Mesothelial cell of epicardium (in vitro differentiated cells): ENCODE results near the gene NFX1. TPM values are rescaled to one million over a fixed set of nuclear protein-coding genes. Genes with fewer than 3 reads are reported as not detected.
A peak's percentile ranks its signal among the peaks of the same experiment; 100 is the strongest.

Experiments used
- DNase-seq, 2 experiments: peaks; one replicate each; pipeline ENCODE4 v3.0.0; 2021; ENCODE audit warnings: low spot score in 2 of 2; ENCODE audit not compliant: unreplicated experiment in 2 of 2
- H3K27ac Mint-ChIP-seq: 2 replicates; pipeline ENCODE4 v1.8.0; 2021; ENCODE audit warnings: mixed read lengths
- H3K27me3 Mint-ChIP-seq: 2 replicates; pipeline ENCODE4 v1.8.0; 2021; ENCODE audit warnings: low read depth, mixed read lengths
- H3K36me3 Mint-ChIP-seq: 2 replicates; pipeline ENCODE4 v1.8.0; 2021; ENCODE audit warnings: mixed read lengths
- H3K4me1 Mint-ChIP-seq: 2 replicates; pipeline ENCODE4 v1.8.0; 2021; ENCODE audit warnings: mixed read lengths
- H3K4me3 Mint-ChIP-seq: 2 replicates; pipeline ENCODE4 v1.8.0; 2021; ENCODE audit warnings: mild to moderate bottlenecking, moderate library complexity, mixed read lengths
- H3K9me3 Mint-ChIP-seq: 2 replicates; pipeline ENCODE4 v1.8.0; 2021; ENCODE audit warnings: mixed read lengths
- CTCF ChIP-seq: fragments of 200-600 bp; sonication (generic); IDR thresholded peaks from one replicate; pipeline ENCODE4 v1.5.0; 2021; ENCODE audit warnings: antibody characterized with exemption; ENCODE audit not compliant: unreplicated experiment
- total RNA-seq: library from RNA; stranded (reverse); gene quantifications from 3 replicates; pipeline ENCODE4 v1.2.1, GENCODE V29; 2021

NFX1 gene
- total RNA-seq, 1 donor from 2014 or later = 30.2 TPM

- Mint-ChIP-seq H3K36me3 (no peaks in the 10 kb centered on the region), H3K27ac (no peak overlapping the region), H3K4me3 (no peak overlapping the region), H3K4me1 (peaks cover 13% of the 10 kb centered on the region), H3K27me3 (no peaks in the 10 kb centered on the region), H3K9me3 (no peaks in the 10 kb centered on the region)
- no peak for TF ChIP-seq CTCF
- no peak for DNase-seq
Measured at GRCh38 chr9:33403941-33404787, 113.8 kb downstream of the NFX1 start.

DNA sequence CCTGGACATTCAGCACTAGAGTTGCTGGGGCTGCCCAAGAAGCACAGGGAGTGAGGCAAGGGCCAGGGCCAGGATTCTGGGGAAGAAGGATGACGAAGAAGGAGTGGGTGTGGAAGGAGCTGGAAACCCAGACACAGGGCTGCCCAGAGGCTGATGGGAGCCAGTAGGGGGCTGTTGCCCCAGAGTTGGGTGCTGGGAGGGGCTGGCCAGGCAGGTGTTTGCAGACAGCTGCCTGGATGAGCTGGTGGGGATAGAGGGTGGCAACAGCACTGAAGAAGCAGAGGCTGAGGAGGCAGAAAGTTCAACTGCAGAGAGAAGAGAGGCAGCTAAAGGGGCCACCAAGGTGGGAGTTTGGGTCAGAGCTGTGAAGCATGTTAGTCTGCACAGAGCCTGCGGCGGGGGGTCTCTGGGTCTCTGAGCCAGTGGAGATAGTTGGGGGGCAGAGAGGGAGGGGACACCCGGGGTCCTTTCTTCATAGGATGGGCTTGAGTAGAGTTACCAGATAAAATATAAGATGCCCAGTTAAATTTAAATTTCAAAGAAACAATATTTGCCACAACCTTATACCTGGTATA lies 114.6 kb downstream of the NFX1 start:
- no peak for TF ChIP-seq CTCF
- H3K4me3 Mint-ChIP-seq = no peak overlapping the region
- H3K9me3 Mint-ChIP-seq = no peaks in the 10 kb centered on the region
- no peaks in the 10 kb centered on the region for H3K36me3 Mint-ChIP-seq
- H3K4me1 Mint-ChIP-seq = peaks cover 13% of the 10 kb centered on the region
- H3K27ac Mint-ChIP-seq = peak overlapping the region; percentile 50
- H3K27me3 Mint-ChIP-seq = no peaks in the 10 kb centered on the region
- no peak for DNase-seq

GRCh38 chr9:33407061-33407460 lies 116.7 kb downstream of the NFX1 start:
- Mint-ChIP-seq H3K4me1 (peaks cover 10% of the 10 kb centered on the region), H3K36me3 (no peaks in the 10 kb centered on the region), H3K27ac (no peak overlapping the region), H3K9me3 (no peaks in the 10 kb centered on the region), H3K4me3 (no peak overlapping the region), H3K27me3 (no peaks in the 10 kb centered on the region)
- no peak for TF ChIP-seq CTCF
- DNase-seq = no peak

GRCh38 chr9:33408087-33408486 lies 117.8 kb downstream of the NFX1 start:
- peaks cover 10% of the 10 kb centered on the region for H3K4me1 Mint-ChIP-seq
- H3K36me3 Mint-ChIP-seq = no peaks in the 10 kb centered on the region
- no peaks in the 10 kb centered on the region for H3K9me3 Mint-ChIP-seq
- H3K4me3 Mint-ChIP-seq = no peak overlapping the region
- no peak for DNase-seq
- H3K27me3 Mint-ChIP-seq = no peaks in the 10 kb centered on the region
- H3K27ac Mint-ChIP-seq = no peak overlapping the region
- TF ChIP-seq CTCF = no peak

- Mint-ChIP-seq H3K9me3 (no peaks in the 10 kb centered on the region), H3K27me3 (no peaks in the 10 kb centered on the region), H3K36me3 (no peaks in the 10 kb centered on the region), H3K4me3 (no peak overlapping the region), H3K27ac (no peak overlapping the region), H3K4me1 (peaks cover 9% of the 10 kb centered on the region)
- no peak for TF ChIP-seq CTCF
- DNase-seq = no peak
Measured at GRCh38 chr9:33414268-33414667, 124.0 kb downstream of the NFX1 start.
